ENCODE data around the gene GPR18. TPM values are rescaled to one million over a fixed set of nuclear protein-coding genes. Genes with fewer than 3 reads are reported as not detected.

Gene GPR18
- total and polyA plus RNA-seq, 4 donors = 0.21 to 1.3 (median 0.42) TPM

- Histone ChIP-seq H3K27ac (ENCODE audit: low read depth in 1 of 2, low read length in 1 of 2) (no peak overlapping the region), H3K4me1 (ENCODE audit: control insufficient read depth in 5 of 5, insufficient read depth in 5 of 5, low read length in 5 of 5) (peaks cover 0 to 2% (median 0%) of the 10 kb centered on the region in 5 donors), H3K9me3 (ENCODE audit: control insufficient read depth in 4 of 4, insufficient read depth in 3 of 4, low read length in 3 of 4) (no peaks in the 10 kb centered on the region), H3K9ac (ENCODE audit: insufficient read depth in 1 of 2, low read length in 2 of 2) (no peak overlapping the region), H3K4me3 (no peak overlapping the region), H3K27me3 (ENCODE audit: control insufficient read depth in 3 of 3, insufficient read depth in 3 of 3, low read length in 2 of 3) (no peaks in the 10 kb centered on the region), H3K36me3 (ENCODE audit: control insufficient read depth in 4 of 4, insufficient read depth in 4 of 4, low read length in 4 of 4) (peaks cover 0 to 5% (median 2%) of the 10 kb centered on the region in 4 donors)
- 89 to 91% methylated on average over 7 of the region's 7 CpGs for WGBS, 2 donors
- no peak for TF ChIP-seq CTCF (IDR thresholded peaks at IDR 0.05; ENCODE audit: control extremely low read depth, extremely low read depth)
- DNase-seq (no peak), ATAC-seq (ENCODE audit: insufficient read depth, low FRiP score) (no peak)
These were observed 43.1 kb upstream of the GPR18 start for GRCh38 chr13:99301056-99301838.

- ATAC-seq (ENCODE audit: insufficient read depth, low FRiP score) (no peak), DNase-seq (no peak)
- Histone ChIP-seq H3K27ac (ENCODE audit: low read depth in 1 of 2, low read length in 1 of 2) (peak overlapping the region in 1 of 2 donors; percentile 1), H3K4me3 (no peak overlapping the region), H3K9me3 (ENCODE audit: control insufficient read depth in 4 of 4, insufficient read depth in 3 of 4, low read length in 3 of 4) (no peaks in the 10 kb centered on the region), H3K36me3 (ENCODE audit: control insufficient read depth in 4 of 4, insufficient read depth in 4 of 4, low read length in 4 of 4) (peaks cover 4 to 6% (median 5%) of the 10 kb centered on the region in 4 donors), H3K4me1 (ENCODE audit: control insufficient read depth in 5 of 5, insufficient read depth in 5 of 5, low read length in 5 of 5) (peaks cover 0 to 2% (median 0%) of the 10 kb centered on the region in 5 donors), H3K27me3 (ENCODE audit: control insufficient read depth in 3 of 3, insufficient read depth in 3 of 3, low read length in 2 of 3) (no peaks in the 10 kb centered on the region), H3K9ac (ENCODE audit: insufficient read depth in 1 of 2, low read length in 2 of 2) (no peak overlapping the region)
- no peak for TF ChIP-seq CTCF (IDR thresholded peaks at IDR 0.05; ENCODE audit: control extremely low read depth, extremely low read depth)
- 81 to 87% methylated on average over 4 of the region's 4 CpGs for WGBS, 2 donors
These were observed 41.8 kb upstream of the GPR18 start for GRCh38 chr13:99299920-99300341.

GRCh38 chr13:99299256-99299919 lies 41.2 kb upstream of the GPR18 start:
- Histone ChIP-seq H3K9ac (ENCODE audit: insufficient read depth in 1 of 2, low read length in 2 of 2) (no peak overlapping the region), H3K4me3 (no peak overlapping the region), H3K4me1 (ENCODE audit: control insufficient read depth in 5 of 5, insufficient read depth in 5 of 5, low read length in 5 of 5) (peaks cover 0 to 2% (median 0%) of the 10 kb centered on the region in 5 donors), H3K27me3 (ENCODE audit: control insufficient read depth in 3 of 3, insufficient read depth in 3 of 3, low read length in 2 of 3) (no peaks in the 10 kb centered on the region), H3K9me3 (ENCODE audit: control insufficient read depth in 4 of 4, insufficient read depth in 3 of 4, low read length in 3 of 4) (no peaks in the 10 kb centered on the region), H3K27ac (ENCODE audit: low read depth in 1 of 2, low read length in 1 of 2) (no peak overlapping the region), H3K36me3 (ENCODE audit: control insufficient read depth in 4 of 4, insufficient read depth in 4 of 4, low read length in 4 of 4) (peaks cover 4 to 6% (median 5%) of the 10 kb centered on the region in 4 donors)
- 75 to 84% methylated on average over 4 of the region's 4 CpGs for WGBS, 2 donors
- DNase-seq (no peak), ATAC-seq (ENCODE audit: insufficient read depth, low FRiP score) (no peak)
- no peak for TF ChIP-seq CTCF (IDR thresholded peaks at IDR 0.05; ENCODE audit: control extremely low read depth, extremely low read depth)
